Inferior parietal cortex (tissue), 1 donor: Measurements from ENCODE around the gene PPP1R7.

Experiments
- DNase-seq: peaks from one replicate; pipeline ENCODE4 v3.0.0-alpha.2; 2016; ENCODE audit errors: extremely low spot score

Gene PPP1R7

GRCh38 chr2:241161646-241162281, 11.5 kb downstream of the PPP1R7 start:
- DNase-seq: peak; percentile 53

GRCh38 chr2:241163601-241164118, 13.4 kb downstream of the PPP1R7 start:
- DNase-seq: no peak

- DNase-seq: no peak
These were observed 18.1 kb downstream of the PPP1R7 start for GRCh38 chr2:241168366-241168765.

- DNase-seq: no peak
These were observed 23.3 kb downstream of the PPP1R7 start for GRCh38 chr2:241173557-241173956.

GRCh38 chr2:241177526-241178334, 27.5 kb downstream of the PPP1R7 start:
- no peak for DNase-seq

GRCh38 chr2:241178961-241179360, 28.7 kb downstream of the PPP1R7 start:
- DNase-seq: no peak

- DNase-seq: peak; percentile 29
These were observed 29.6 kb downstream of the PPP1R7 start for GRCh38 chr2:241179899-241180298.

- no peak for DNase-seq
These were observed 30.2 kb downstream of the PPP1R7 start for GRCh38 chr2:241180495-241180894.

- no peak for DNase-seq
These were observed 31.9 kb downstream of the PPP1R7 start for GRCh38 chr2:241182126-241182525.

GRCh38 chr2:241182531-241183133, 32.4 kb downstream of the PPP1R7 start:
- no peak for DNase-seq

GRCh38 chr2:241183221-241183620, 33.0 kb downstream of the PPP1R7 start:
- DNase-seq: no peak

- DNase-seq: no peak
These were observed 34.6 kb downstream of the PPP1R7 start for GRCh38 chr2:241184901-241185300.

- no peak for DNase-seq
These were observed 35.7 kb downstream of the PPP1R7 start for GRCh38 chr2:241185961-241186360.

GRCh38 chr2:241187101-241187917, 37.0 kb downstream of the PPP1R7 start:
- DNase-seq: no peak

GRCh38 chr2:241187918-241188234, 37.6 kb downstream of the PPP1R7 start:
- DNase-seq: no peak

GRCh38 chr2:241188361-241189092, 38.3 kb downstream of the PPP1R7 start, which contains the start of gene ANO7:
Gene ANO7 (plus strand): TSS chr2:241188677. CDS start chr2:241190064, 1,387 bp downstream.
- DNase-seq: no peak

GRCh38 chr2:241189093-241189855, 39.0 kb downstream of the PPP1R7 start:
- no peak for DNase-seq

- no peak for DNase-seq
These were observed 39.6 kb downstream of the PPP1R7 start for GRCh38 chr2:241189856-241190201.

- no peak for DNase-seq
These were observed 40.2 kb downstream of the PPP1R7 start for GRCh38 chr2:241190291-241190981.

GRCh38 chr2:241191081-241191480, 40.8 kb downstream of the PPP1R7 start:
- DNase-seq: no peak
